ENCODE results near the gene GINS3. TPM values are rescaled to one million over a fixed set of nuclear protein-coding genes. Genes with fewer than 3 reads are reported as not detected.

Gene GINS3
- total RNA-seq, 1 donor from 2014 or later: 22.2 TPM

DNA sequence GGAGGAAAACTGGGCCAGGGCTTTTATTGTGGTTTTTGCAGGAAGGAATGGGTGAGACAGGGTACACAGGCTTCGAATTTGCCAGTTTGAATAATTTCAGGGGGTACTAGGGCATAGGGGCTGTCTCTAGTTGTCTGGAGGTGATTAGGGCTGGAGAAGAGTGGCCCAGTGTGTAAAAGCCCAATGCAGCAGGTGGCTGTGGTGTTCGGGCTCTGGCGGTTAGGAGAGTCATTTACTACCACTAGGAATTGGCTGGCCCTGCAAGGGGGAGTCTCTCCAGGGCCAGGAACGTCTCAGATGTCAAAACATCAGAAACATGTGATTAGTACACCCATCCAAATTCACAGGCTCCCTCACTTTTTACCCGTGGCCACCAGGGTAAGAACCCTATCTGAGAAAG is 50.3 kb downstream of the GINS3 start:
- Mint-ChIP-seq H3K27me3 (ENCODE audit: low read depth) (peaks cover 8% of the 10 kb centered on the region), H3K36me3 (ENCODE audit: low read depth) (no peaks in the 10 kb centered on the region), H3K9me3 (no peaks in the 10 kb centered on the region), H3K27ac (no peak overlapping the region), H3K4me1 (ENCODE audit: low read depth) (no peaks in the 10 kb centered on the region), H3K4me3 (ENCODE audit: low read depth) (no peak overlapping the region)
- DNase-seq (ENCODE audit: low spot score): no peak
- intact Hi-C loops (cut with micrococcal nuclease): no loop called here

DNA sequence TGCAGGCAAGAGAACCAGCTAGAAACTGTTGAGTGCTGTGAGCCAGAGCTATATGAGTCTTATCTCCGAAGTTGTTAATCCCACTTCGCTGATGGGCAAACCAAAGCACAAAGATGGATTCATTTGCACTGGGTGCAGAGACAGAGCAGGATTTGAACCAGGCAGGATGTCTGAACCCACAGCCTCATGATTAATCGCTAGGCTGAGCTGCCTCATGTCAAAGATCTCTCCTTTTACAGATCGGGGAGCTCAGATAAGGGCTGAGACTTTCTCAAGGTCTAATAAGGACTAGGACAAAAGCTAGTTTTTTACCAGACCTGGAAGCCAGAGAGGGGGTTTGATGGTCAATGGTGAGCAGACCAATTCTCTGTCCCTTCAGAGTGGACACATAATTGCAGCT is 51.5 kb downstream of the GINS3 start:
- intact Hi-C loops (cut with micrococcal nuclease): no loop called here
- H3K4me3 Mint-ChIP-seq (ENCODE audit: low read depth): no peak overlapping the region
- H3K9me3 Mint-ChIP-seq: no peaks in the 10 kb centered on the region
- peaks cover 11% of the 10 kb centered on the region for H3K27me3 Mint-ChIP-seq (ENCODE audit: low read depth)
- no peak for DNase-seq (ENCODE audit: low spot score)
- no peak overlapping the region for H3K27ac Mint-ChIP-seq
- no peaks in the 10 kb centered on the region for H3K4me1 Mint-ChIP-seq (ENCODE audit: low read depth)
- no peaks in the 10 kb centered on the region for H3K36me3 Mint-ChIP-seq (ENCODE audit: low read depth)

DNA sequence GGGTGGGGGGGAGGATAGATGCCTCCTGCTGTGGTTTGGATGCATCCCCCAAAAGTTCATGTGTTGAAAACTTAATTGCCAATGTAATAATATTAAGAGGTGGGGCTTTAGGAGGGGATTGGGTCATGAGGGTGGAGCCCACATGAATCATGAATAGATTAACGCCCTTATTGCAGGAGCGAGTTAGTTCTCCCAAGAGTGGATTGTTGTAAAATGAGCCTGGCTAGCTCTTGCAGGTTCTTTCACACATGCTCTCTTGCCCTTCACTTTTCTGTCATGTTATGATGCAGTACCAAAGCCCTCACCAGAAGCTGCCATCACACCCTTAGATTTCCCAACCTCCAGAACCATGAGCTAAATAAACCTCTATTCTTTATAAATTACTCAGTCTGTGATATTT is 52.0 kb downstream of the GINS3 start:
- H3K9me3 Mint-ChIP-seq: no peaks in the 10 kb centered on the region
- H3K4me1 Mint-ChIP-seq (ENCODE audit: low read depth): no peaks in the 10 kb centered on the region
- no peak for DNase-seq (ENCODE audit: low spot score)
- no peak overlapping the region for H3K4me3 Mint-ChIP-seq (ENCODE audit: low read depth)
- H3K36me3 Mint-ChIP-seq (ENCODE audit: low read depth): no peaks in the 10 kb centered on the region
- intact Hi-C loops (cut with micrococcal nuclease): no loop called here
- peaks cover 11% of the 10 kb centered on the region for H3K27me3 Mint-ChIP-seq (ENCODE audit: low read depth)
- no peak overlapping the region for H3K27ac Mint-ChIP-seq

DNA sequence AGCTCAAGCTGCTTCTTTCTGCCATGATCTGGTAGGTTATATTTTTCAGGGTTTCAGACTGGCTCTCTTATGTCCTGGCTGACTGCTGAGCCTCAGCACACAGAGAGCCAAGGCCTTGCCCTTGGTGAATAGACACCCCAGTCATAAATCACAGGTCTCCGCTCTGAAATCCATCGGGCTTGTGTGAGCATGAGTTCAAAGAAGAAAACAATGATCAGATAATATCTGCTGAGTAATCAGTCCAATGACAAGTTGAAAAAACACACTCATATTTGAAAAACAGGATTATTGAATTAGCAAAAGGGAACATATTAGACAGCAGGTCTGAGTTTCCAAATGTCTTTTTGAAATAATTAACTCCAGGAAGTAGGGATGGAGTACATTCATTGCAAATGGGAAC is 56.6 kb downstream of the GINS3 start:
- H3K36me3 Mint-ChIP-seq (ENCODE audit: low read depth): no peaks in the 10 kb centered on the region
- intact Hi-C loops (cut with micrococcal nuclease): no loop called here
- H3K4me1 Mint-ChIP-seq (ENCODE audit: low read depth): peaks cover 6% of the 10 kb centered on the region
- no peak overlapping the region for H3K4me3 Mint-ChIP-seq (ENCODE audit: low read depth)
- DNase-seq (ENCODE audit: low spot score): no peak
- no peaks in the 10 kb centered on the region for H3K9me3 Mint-ChIP-seq
- H3K27ac Mint-ChIP-seq: no peak overlapping the region
- H3K27me3 Mint-ChIP-seq (ENCODE audit: low read depth): peaks cover 16% of the 10 kb centered on the region

DNA sequence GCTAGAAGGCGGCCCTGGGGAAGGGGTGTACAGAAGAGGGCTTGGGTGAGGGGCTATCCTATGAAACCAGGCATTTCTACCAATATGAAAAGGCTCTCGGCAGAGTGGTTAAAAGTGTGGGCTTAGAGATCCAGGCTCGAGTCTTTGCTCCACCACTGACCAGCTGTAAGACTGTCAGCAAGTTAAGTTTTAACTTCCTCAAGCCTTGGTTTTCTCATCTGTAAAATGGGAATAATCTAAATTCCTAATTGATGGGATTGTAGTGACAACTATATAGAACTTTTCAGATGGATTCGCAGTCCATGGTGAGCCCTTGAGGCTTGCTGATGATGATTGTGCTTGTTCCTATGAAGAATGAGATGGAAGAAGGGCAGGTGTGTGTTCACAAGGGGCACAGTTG is 57.0 kb downstream of the GINS3 start:
- Mint-ChIP-seq H3K36me3 (ENCODE audit: low read depth) (no peaks in the 10 kb centered on the region), H3K27me3 (ENCODE audit: low read depth) (peaks cover 15% of the 10 kb centered on the region), H3K4me1 (ENCODE audit: low read depth) (peaks cover 6% of the 10 kb centered on the region), H3K27ac (no peak overlapping the region), H3K9me3 (no peaks in the 10 kb centered on the region), H3K4me3 (ENCODE audit: low read depth) (no peak overlapping the region)
- no peak for DNase-seq (ENCODE audit: low spot score)
- intact Hi-C loops (cut with micrococcal nuclease): no loop called here

DNA sequence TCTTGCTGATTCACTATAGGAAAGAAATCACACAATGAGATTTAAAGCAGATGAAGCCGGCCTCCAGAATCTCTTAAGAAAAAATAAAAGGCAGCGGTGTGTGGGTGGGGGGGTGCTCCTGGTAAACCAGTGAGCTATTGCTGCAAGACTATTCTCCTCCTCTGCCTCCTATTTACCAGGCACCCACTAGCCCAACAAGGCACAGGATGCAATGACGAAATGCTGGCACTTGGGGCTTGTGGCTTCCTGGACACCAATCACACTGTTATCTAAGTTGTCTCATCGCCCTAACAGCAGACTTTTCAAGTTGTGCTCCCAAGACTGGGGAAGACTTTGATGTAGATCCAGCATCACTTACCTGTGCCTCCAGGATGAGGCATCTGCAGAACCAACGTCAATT is 57.5 kb downstream of the GINS3 start:
- intact Hi-C loops (cut with micrococcal nuclease): no loop called here
- Mint-ChIP-seq H3K9me3 (no peaks in the 10 kb centered on the region), H3K27ac (no peak overlapping the region), H3K27me3 (ENCODE audit: low read depth) (peaks cover 18% of the 10 kb centered on the region), H3K4me1 (ENCODE audit: low read depth) (peaks cover 6% of the 10 kb centered on the region), H3K4me3 (ENCODE audit: low read depth) (no peak overlapping the region), H3K36me3 (ENCODE audit: low read depth) (no peaks in the 10 kb centered on the region)
- no peak for DNase-seq (ENCODE audit: low spot score)

DNA sequence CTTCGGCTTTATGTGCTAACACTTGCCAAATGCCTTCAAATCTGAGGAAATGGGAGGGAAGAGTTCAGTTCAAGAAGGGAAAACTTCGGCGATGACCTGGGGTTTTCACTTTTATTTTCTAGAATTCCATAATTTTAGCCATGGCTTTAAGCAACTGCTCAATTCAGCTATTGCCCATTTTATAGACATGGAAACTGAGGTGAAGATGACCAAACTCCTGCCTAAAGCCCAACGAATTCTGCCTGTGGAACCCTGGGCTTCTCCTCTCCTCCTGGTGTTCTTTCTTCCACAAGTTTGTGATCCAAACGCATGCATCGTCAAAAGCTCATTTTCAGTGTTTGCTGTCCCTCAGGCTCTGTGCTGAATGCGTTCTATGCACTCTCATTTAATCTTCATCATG is 58.3 kb downstream of the GINS3 start:
- H3K27ac Mint-ChIP-seq: no peak overlapping the region
- H3K27me3 Mint-ChIP-seq (ENCODE audit: low read depth): peaks cover 20% of the 10 kb centered on the region
- intact Hi-C loops (cut with micrococcal nuclease): no loop called here
- DNase-seq (ENCODE audit: low spot score): no peak
- no peaks in the 10 kb centered on the region for H3K9me3 Mint-ChIP-seq
- H3K4me1 Mint-ChIP-seq (ENCODE audit: low read depth): peaks cover 6% of the 10 kb centered on the region
- no peak overlapping the region for H3K4me3 Mint-ChIP-seq (ENCODE audit: low read depth)
- H3K36me3 Mint-ChIP-seq (ENCODE audit: low read depth): no peaks in the 10 kb centered on the region

DNA sequence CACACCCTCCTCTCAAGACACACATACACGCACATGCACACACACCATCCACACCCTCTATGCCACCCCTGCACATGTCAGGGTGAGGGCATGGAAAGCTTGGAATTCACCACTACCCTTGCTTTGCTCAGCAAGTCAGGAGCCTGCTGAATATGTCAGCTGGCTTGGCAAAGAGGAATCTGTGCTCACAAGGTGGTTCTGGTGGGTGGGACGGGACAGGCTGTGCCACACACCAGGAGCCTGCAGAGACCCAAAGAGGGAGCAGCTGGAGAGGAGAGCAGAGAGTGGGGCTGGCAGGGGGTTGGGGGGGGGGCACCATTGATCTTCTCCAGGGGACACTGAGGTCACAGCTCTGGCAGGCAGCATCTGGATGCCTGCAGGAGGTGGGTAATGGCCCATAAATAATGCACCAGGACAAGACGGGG is 59.0 kb downstream of the GINS3 start:
- Mint-ChIP-seq H3K4me3 (ENCODE audit: low read depth) (no peak overlapping the region), H3K27me3 (ENCODE audit: low read depth) (peaks cover 20% of the 10 kb centered on the region), H3K36me3 (ENCODE audit: low read depth) (no peaks in the 10 kb centered on the region), H3K4me1 (ENCODE audit: low read depth) (peaks cover 6% of the 10 kb centered on the region), H3K27ac (no peak overlapping the region), H3K9me3 (no peaks in the 10 kb centered on the region)
- intact Hi-C loops (cut with micrococcal nuclease): no loop called here
- no peak for DNase-seq (ENCODE audit: low spot score)

DNA sequence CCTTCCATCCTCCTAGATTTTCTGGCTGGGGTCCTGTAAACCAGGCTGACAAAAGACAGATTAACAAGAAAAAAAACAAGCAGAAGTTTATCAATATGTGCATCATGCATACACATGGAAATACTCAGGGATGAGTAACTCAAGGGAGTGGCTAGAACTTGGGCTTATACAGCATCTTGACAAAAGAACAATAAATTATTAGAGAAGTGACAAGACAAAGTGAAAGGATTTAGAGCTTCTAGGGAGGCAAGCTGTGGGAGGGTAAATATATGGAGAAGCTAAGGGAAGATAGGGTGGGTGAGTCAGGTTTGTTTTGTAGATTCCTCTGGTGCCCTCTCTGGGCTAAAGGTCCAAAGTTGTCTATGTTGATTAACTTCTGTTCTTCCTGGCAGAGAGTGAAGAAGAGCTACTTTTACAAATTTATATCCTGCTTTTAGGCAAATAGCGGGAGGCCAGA is 59.7 kb downstream of the GINS3 start:
- intact Hi-C loops (cut with micrococcal nuclease): no loop called here
- peaks cover 6% of the 10 kb centered on the region for H3K4me1 Mint-ChIP-seq (ENCODE audit: low read depth)
- no peak overlapping the region for H3K4me3 Mint-ChIP-seq (ENCODE audit: low read depth)
- peaks cover 20% of the 10 kb centered on the region for H3K27me3 Mint-ChIP-seq (ENCODE audit: low read depth)
- no peaks in the 10 kb centered on the region for H3K9me3 Mint-ChIP-seq
- H3K27ac Mint-ChIP-seq: no peak overlapping the region
- H3K36me3 Mint-ChIP-seq (ENCODE audit: low read depth): no peaks in the 10 kb centered on the region
- DNase-seq (ENCODE audit: low spot score): no peak

DNA sequence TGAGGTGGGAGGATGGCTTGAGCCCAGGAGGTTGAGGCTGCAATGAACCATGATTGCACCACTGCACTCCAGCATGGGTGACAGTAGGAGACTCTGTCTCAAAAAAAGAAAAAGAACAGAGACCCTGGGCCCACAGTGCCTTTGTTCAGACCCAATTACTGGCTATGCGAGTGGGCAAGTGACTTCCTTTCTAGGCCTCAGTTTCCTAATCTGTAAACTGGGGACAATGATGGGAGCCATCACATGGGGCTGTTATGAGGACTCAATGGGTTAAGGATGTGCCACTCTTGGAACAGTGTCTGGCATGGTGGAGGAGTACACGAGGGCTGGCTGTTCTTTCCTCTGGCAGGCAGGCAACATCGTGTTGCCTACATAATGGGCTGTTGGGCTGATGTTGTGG is 60.4 kb downstream of the GINS3 start:
- intact Hi-C loops (cut with micrococcal nuclease): no loop called here
- no peaks in the 10 kb centered on the region for H3K36me3 Mint-ChIP-seq (ENCODE audit: low read depth)
- no peaks in the 10 kb centered on the region for H3K9me3 Mint-ChIP-seq
- H3K4me3 Mint-ChIP-seq (ENCODE audit: low read depth): no peak overlapping the region
- H3K4me1 Mint-ChIP-seq (ENCODE audit: low read depth): peaks cover 6% of the 10 kb centered on the region
- peaks cover 18% of the 10 kb centered on the region for H3K27me3 Mint-ChIP-seq (ENCODE audit: low read depth)
- no peak for DNase-seq (ENCODE audit: low spot score)
- no peak overlapping the region for H3K27ac Mint-ChIP-seq

DNA sequence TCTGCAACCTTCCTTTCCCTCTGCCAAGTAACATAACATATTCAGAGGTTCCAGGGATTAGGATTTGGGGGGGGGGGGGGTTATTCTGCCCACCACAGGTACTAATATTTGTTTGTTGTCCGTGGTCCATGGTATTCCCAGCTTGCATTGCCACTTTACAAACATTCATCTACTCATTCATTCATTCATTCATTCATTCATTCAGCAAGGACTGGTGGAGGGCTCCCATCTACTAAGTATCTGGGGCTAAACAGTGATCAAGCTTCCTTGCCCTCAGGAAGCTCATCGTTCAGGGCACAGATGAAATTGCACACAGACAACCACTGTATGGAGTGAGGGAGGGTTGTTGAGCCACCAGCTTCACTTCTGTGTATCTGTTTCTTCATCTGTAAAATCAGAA is 61.9 kb downstream of the GINS3 start:
- no peaks in the 10 kb centered on the region for H3K9me3 Mint-ChIP-seq
- DNase-seq (ENCODE audit: low spot score): no peak
- no peak overlapping the region for H3K4me3 Mint-ChIP-seq (ENCODE audit: low read depth)
- H3K4me1 Mint-ChIP-seq (ENCODE audit: low read depth): peaks cover 9% of the 10 kb centered on the region
- no peaks in the 10 kb centered on the region for H3K36me3 Mint-ChIP-seq (ENCODE audit: low read depth)
- no peak overlapping the region for H3K27ac Mint-ChIP-seq
- intact Hi-C loops (cut with micrococcal nuclease): no loop called here
- peaks cover 15% of the 10 kb centered on the region for H3K27me3 Mint-ChIP-seq (ENCODE audit: low read depth)

DNA sequence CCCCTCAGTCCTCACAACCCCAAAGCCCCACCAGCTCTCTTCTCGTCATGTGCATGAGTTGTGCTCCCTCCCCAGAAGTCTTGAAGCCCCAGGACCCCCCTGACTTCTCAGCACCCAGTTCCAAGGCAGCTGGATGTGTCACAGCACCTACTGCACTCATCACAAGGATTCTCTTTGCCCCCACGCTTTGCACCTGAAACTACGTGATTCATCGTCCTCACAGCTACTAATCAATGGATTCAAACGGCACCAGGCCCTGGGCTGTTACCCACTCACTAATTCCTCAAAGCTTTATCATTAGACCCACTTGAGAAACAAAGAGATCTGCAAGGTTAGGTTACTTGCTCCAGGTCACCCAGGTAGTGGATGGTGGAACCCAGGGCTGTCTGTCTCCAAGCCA is 62.6 kb downstream of the GINS3 start:
- Mint-ChIP-seq H3K9me3 (no peaks in the 10 kb centered on the region), H3K27me3 (ENCODE audit: low read depth) (peaks cover 14% of the 10 kb centered on the region), H3K27ac (no peak overlapping the region), H3K36me3 (ENCODE audit: low read depth) (no peaks in the 10 kb centered on the region), H3K4me1 (ENCODE audit: low read depth) (peaks cover 11% of the 10 kb centered on the region), H3K4me3 (ENCODE audit: low read depth) (no peak overlapping the region)
- intact Hi-C loops (cut with micrococcal nuclease): loop anchor here (5.0 kb wide), 1 partner anchor 63 kb away; the partner anchor contains the start of gene GINS3
- DNase-seq (ENCODE audit: low spot score): no peak

All from activated T-helper 2 cell treated with anti-CD3 and anti-CD28 coated beads, Interferon-gamma antibody, Interleukin-2, Interleukin-4, amounts not matched to agents 10 μg/mL and 5 μg/mL and 100 μg/mL, durations not matched to agents 14 hours and 24 hours and 36 hours (primary cell).